Esophagus squamous epithelium (tissue), 5 donors: Measurements from ENCODE around the gene FKBP4. TPM values are rescaled to one million over a fixed set of nuclear protein-coding genes. Genes with fewer than 3 reads are reported as not detected.

Experiments
- DNase-seq: peaks from one replicate; lab custom pipeline; 2025; lab: John Stamatoyannopoulos, UW
- H3K27ac ChIP-seq, 4 donors: fragments of 200-600 bp; sonication (generic); one replicate each; pipeline ENCODE4 v1.5.1; 2016 to 2019; ENCODE audit warnings: mild to moderate bottlenecking in 1 of 4
- H3K27me3 ChIP-seq, 4 donors: fragments of 200-600 bp; sonication (generic); 1 replicate in 3 of 4; 2 replicates in 1 of 4; pipeline versions ENCODE4 v1.5.1 to v1.6.0; 2017 to 2021; ENCODE audit warnings: antibody characterized with exemption in 1 of 4
- H3K36me3 ChIP-seq, 3 donors: fragments of 200-600 bp; sonication (generic); one replicate each; pipeline ENCODE4 v1.5.1; 2016 to 2019
- H3K4me1 ChIP-seq, 3 donors: fragments of 200-600 bp; sonication (generic); one replicate each; pipeline ENCODE4 v1.5.1; 2017 to 2019
- H3K4me3 ChIP-seq, 4 donors: fragments of 200-600 bp; sonication (generic); 1 replicate in 3 of 4; 2 replicates in 1 of 4; pipeline ENCODE4 v1.5.1; 2016 to 2019; ENCODE audit warnings: mild to moderate bottlenecking in 2 of 4, moderate library complexity in 1 of 4
- H3K9me3 ChIP-seq, 3 donors: fragments of 200-600 bp; sonication (generic); one replicate each; pipeline ENCODE4 v1.5.1; 2016 to 2019
- POLR2A ChIP-seq, 4 donors: fragments of 450-650 bp; IDR thresholded peaks; one replicate each; pipeline ENCODE4 v1.6.1; 2017; ENCODE audit warnings: antibody characterized with exemption in 4 of 4, mild to moderate bottlenecking in 4 of 4, moderate library complexity in 3 of 4
- WGBS, 2 donors: methylation state at CpG; one replicate each; pipeline ENCODE4 v1.1.5; 2018; 5-methylcytosine and 5-hydroxymethylcytosine counted together
- intact Hi-C: fragments of 100-400 bp; cut with DNase I; formaldehyde crosslinking; loops from one replicate; pipeline ENCODE4 v1.15.0; 2022
- total RNA-seq, 4 donors: library from RNA; depleted of rRNA; stranded (reverse); fragments of >200 nt; gene quantifications; one replicate each; pipeline ENCODE4 v1.1.0, GENCODE V29; 2016
- TF ChIP-seq, protein P1 (sequence below), 6 experiments: fragments of 450-650 bp in 4 of 6; fragments of 200-600 bp in 2 of 6; sonication (generic) in 2 of 6; IDR thresholded peaks; one replicate each; pipeline ENCODE4 v1.5.1; 2016 to 2019; ENCODE audit warnings: antibody characterized with exemption in 6 of 6, mild to moderate bottlenecking in 4 of 6, moderate library complexity in 4 of 6
- donor health status: DM: yes; HTN: yes; CAD: no.

The FKBP4 gene
- total RNA-seq, 4 donors from 2014 or later, result 55.9 to 86.2 (median 62.8) TPM

- DNase-seq, result no peak
- TF ChIP-seq, protein P1, sequence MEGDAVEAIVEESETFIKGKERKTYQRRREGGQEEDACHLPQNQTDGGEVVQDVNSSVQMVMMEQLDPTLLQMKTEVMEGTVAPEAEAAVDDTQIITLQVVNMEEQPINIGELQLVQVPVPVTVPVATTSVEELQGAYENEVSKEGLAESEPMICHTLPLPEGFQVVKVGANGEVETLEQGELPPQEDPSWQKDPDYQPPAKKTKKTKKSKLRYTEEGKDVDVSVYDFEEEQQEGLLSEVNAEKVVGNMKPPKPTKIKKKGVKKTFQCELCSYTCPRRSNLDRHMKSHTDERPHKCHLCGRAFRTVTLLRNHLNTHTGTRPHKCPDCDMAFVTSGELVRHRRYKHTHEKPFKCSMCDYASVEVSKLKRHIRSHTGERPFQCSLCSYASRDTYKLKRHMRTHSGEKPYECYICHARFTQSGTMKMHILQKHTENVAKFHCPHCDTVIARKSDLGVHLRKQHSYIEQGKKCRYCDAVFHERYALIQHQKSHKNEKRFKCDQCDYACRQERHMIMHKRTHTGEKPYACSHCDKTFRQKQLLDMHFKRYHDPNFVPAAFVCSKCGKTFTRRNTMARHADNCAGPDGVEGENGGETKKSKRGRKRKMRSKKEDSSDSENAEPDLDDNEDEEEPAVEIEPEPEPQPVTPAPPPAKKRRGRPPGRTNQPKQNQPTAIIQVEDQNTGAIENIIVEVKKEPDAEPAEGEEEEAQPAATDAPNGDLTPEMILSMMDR (IDR thresholded peaks at IDR 0.05), result no peak
- no peak overlapping the region for H3K4me3 ChIP-seq
- no peaks in the 10 kb centered on the region for H3K36me3 ChIP-seq
- no peak overlapping the region for H3K27ac ChIP-seq
- peaks cover 0 to 9% (median 0%) of the 10 kb centered on the region in 3 donors for H3K4me1 ChIP-seq
- H3K27me3 ChIP-seq, result peaks cover 0 to 10% (median 0%) of the 10 kb centered on the region in 4 donors
- no peaks in the 10 kb centered on the region for H3K9me3 ChIP-seq
- intact Hi-C loops, result no loop called here
- 83 to 87% methylated on average over 10 to 19 of the region's 20 CpGs for WGBS, 2 donors
Observed at GRCh38 chr12:2776129-2776806, 18.5 kb upstream of the FKBP4 start.

GRCh38 chr12:2779281-2779680 is 15.5 kb upstream of the FKBP4 start:
- Histone ChIP-seq H3K4me1 (peaks cover 5 to 18% (median 7%) of the 10 kb centered on the region in 3 donors), H3K9me3 (no peaks in the 10 kb centered on the region), H3K36me3 (no peaks in the 10 kb centered on the region), H3K27ac (no peak overlapping the region), H3K4me3 (no peak overlapping the region), H3K27me3 (peaks cover 0 to 24% (median 0%) of the 10 kb centered on the region in 4 donors)
- no peak for DNase-seq
- WGBS, 2 donors, result 36 to 41% methylated on average over 2 of the region's 4 CpGs
- no peak for TF ChIP-seq POLR2A (IDR thresholded peaks at IDR 0.05)
- TF ChIP-seq, protein P1 (IDR thresholded peaks at IDR 0.05), result no peak
- intact Hi-C loops, result no loop called here

DNA sequence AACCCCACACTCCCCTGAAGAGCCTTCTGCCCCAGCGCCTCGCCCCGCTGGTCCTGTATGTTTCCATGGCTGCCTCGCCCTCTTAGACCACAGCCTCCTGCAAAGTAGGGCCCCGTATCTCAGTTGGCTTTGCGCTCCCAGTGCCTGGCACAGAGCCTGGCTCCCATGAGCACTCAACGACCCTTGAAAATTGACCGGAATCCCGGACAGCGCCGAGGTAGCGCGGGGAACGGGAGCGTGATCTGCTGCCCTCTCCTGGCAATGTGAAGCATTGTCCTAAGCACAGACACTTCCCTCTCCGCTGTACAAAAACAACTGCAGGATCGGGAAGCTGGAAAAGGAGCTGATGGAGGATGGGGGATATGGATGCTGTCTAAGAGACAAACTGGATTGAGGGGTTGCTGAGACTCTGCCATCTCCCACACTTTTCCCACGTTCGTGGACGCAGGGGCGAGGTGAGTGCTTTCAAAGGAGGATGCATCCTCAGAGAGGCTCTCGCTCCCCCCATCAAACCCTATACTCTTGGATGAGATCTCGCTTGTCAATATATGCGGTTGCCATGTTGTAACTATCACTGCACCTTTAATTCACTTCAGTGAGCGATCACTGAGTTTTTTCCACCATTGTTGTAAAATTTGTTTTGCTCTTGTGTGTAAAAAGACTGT is 10.7 kb upstream of the FKBP4 start:
- intact Hi-C loops, result no loop called here

DNA sequence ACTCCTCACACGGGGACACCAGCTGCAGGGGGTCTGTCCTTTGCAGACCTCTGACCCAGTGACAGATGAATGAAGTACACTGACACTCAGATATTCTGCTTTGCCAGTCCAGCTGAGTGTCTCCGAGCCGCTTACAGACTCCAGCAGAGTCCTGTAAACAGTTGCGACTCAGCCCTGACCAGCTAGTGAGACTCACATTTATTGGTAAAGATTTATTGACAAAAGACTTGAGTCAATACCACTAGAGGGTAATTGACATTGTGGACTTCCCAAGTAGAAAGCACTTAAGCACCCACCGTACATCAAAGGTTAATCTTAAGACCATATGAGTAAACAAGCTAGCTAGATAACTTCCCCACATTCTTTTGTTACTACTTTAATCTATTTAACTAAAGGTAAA is 9.8 kb upstream of the FKBP4 start:
- H3K27ac ChIP-seq, result no peak overlapping the region
- H3K27me3 ChIP-seq, result peaks cover 0 to 27% (median 0%) of the 10 kb centered on the region in 4 donors
- intact Hi-C loops, result no loop called here
- H3K9me3 ChIP-seq, result no peaks in the 10 kb centered on the region
- TF ChIP-seq, protein P1 (IDR thresholded peaks at IDR 0.05), result no peak
- TF ChIP-seq POLR2A (IDR thresholded peaks at IDR 0.05), result no peak
- 62 to 66% methylated on average over 5 of the region's 5 CpGs for WGBS, 2 donors
- H3K4me3 ChIP-seq, result no peak overlapping the region
- no peak for DNase-seq
- H3K4me1 ChIP-seq, result peaks cover 5 to 10% (median 8%) of the 10 kb centered on the region in 3 donors
- no peaks in the 10 kb centered on the region for H3K36me3 ChIP-seq

More for the DNA sequence above, 10.7 kb upstream of the FKBP4 start:
- DNase-seq, result no peak
- TF ChIP-seq POLR2A (IDR thresholded peaks at IDR 0.05), result no peak
- TF ChIP-seq, protein P1 (IDR thresholded peaks at IDR 0.05), result peak; percentile 60 to 85 (median 76)
- 14 to 21% methylated on average over 14 to 18 of the region's 25 CpGs for WGBS, 2 donors
- Histone ChIP-seq H3K36me3 (no peaks in the 10 kb centered on the region), H3K9me3 (no peaks in the 10 kb centered on the region), H3K4me3 (peak overlapping the region in 2 of 4 donors; percentile 24 to 54), H3K27ac (no peak overlapping the region), H3K27me3 (peaks cover 0 to 27% (median 0%) of the 10 kb centered on the region in 4 donors), H3K4me1 (peaks cover 5 to 14% (median 8%) of the 10 kb centered on the region in 3 donors)

- intact Hi-C loops, result no loop called here
- WGBS, 2 donors, result 75 to 80% methylated on average over 6 of the region's 6 CpGs
- no peak overlapping the region for H3K4me3 ChIP-seq
Observed at GRCh38 chr12:2791089-2791488, 3.7 kb upstream of the FKBP4 start.

More at GRCh38 chr12:2791089-2791488, 3.7 kb upstream of the FKBP4 start:
- Histone ChIP-seq H3K36me3 (no peaks in the 10 kb centered on the region), H3K9me3 (no peaks in the 10 kb centered on the region), H3K27ac (no peak overlapping the region), H3K4me1 (peaks cover 0 to 12% (median 5%) of the 10 kb centered on the region in 3 donors), H3K27me3 (no peaks in the 10 kb centered on the region)
- TF ChIP-seq POLR2A (IDR thresholded peaks at IDR 0.05), result no peak
- TF ChIP-seq, protein P1 (IDR thresholded peaks at IDR 0.05), result no peak
- no peak for DNase-seq
